Heart right ventricle (tissue), 16 donors: ENCODE measurements around the gene MLXIPL. TPM values are rescaled to one million over a fixed set of nuclear protein-coding genes. Genes with fewer than 3 reads are reported as not detected.

Source experiments
- ATAC-seq, 8 donors: fragments of 200-7000 bp; cut with Tn5 transposase; one replicate each; pipeline ENCODE4 v1.9.1; 2020; ENCODE audit warnings: mild to moderate bottlenecking in 8 of 8, moderate library complexity in 8 of 8, moderate number of reproducible peaks in 1 of 8
- DNase-seq, 2 donors: peaks; one replicate each; pipeline ENCODE4 v3.0.0-alpha.2; 2020
- H3K27ac ChIP-seq, 10 donors: fragments of 200-600 bp; sonication (generic) in 2 of 10; one replicate each; pipeline versions ENCODE4 v1.5.0 to v1.8.0; 2020 to 2022; ENCODE audit warnings: mild to moderate bottlenecking in 3 of 10
- H3K27me3 ChIP-seq, 7 donors: fragments of 200-600 bp; one replicate each; pipeline ENCODE4 v1.8.0; 2021 to 2022; ENCODE audit warnings: mild to moderate bottlenecking in 2 of 7
- H3K36me3 ChIP-seq, 9 donors: fragments of 200-600 bp; sonication (generic) in 1 of 9; one replicate each; pipeline versions ENCODE4 v1.5.0 to v1.8.0; 2020 to 2022; ENCODE audit warnings: mild to moderate bottlenecking in 2 of 9
- H3K4me1 ChIP-seq, 9 donors: fragments of 200-600 bp; sonication (generic) in 1 of 9; one replicate each; pipeline versions ENCODE4 v1.5.0 to v1.8.0; 2020 to 2022; ENCODE audit warnings: mild to moderate bottlenecking in 4 of 9
- H3K4me3 ChIP-seq, 10 donors: fragments of 200-600 bp; sonication (generic) in 2 of 10; one replicate each; pipeline versions ENCODE4 v1.5.0 to v1.8.0; 2020 to 2022; ENCODE audit warnings: mild to moderate bottlenecking in 7 of 10, moderate library complexity in 2 of 10
- H3K9me3 ChIP-seq, 11 donors: fragments of 200-600 bp in 10 of 11; sonication (generic) in 2 of 11; one replicate each; pipeline versions ENCODE4 v1.5.0 to v1.8.0; 2013 to 2022; ENCODE audit warnings: mild to moderate bottlenecking in 2 of 11, control low read depth in 1 of 11, moderate library complexity in 1 of 11
- WGBS, 2 donors: extraction: QIAGEN DNeasy Blood & Tissue Kit; methylation state at CpG; one replicate each; pipeline ENCODE4 v1.1.7; 2013; ENCODE audit warnings: inconsistent platforms in 1 of 2; 5-methylcytosine and 5-hydroxymethylcytosine counted together
- intact Hi-C, 10 donors: fragments of 100-400 bp; cut with DNase I; formaldehyde crosslinking; loops; one replicate each; pipeline versions ENCODE4 v1.11.1 to v1.14.2; 2022
- long read RNA-seq, 3 donors: library from polyadenylated mRNA; unstranded; transcript quantifications; one replicate each; pipeline ENCODE4 v2.0.0, GENCODE V29; 2020 to 2021
- polyA plus RNA-seq, 2 donors: library from polyadenylated mRNA; stranded (reverse); fragments of 200-250 nt; gene quantifications; one replicate each; pipeline ENCODE4 v1.2.3, GENCODE V29; 2013
- total RNA-seq, 10 donors: library from RNA; stranded (reverse); fragmentation: NEBNext Ultra II Directional in 3 of 10; extraction: Animal tissue kit (Norgen Biotek cat#: 25700) in 3 of 10; gene quantifications; one replicate each; pipeline versions ENCODE4 v1.2.1 to v1.2.4, GENCODE V29; 2021 to 2023
- TF ChIP-seq, protein P1 (sequence below), 9 donors: fragments of 200-600 bp; sonication (generic) in 2 of 9; IDR thresholded peaks; one replicate each; pipeline versions ENCODE4 v1.5.0 to v1.8.0; 2021 to 2022; ENCODE audit warnings: antibody characterized with exemption in 9 of 9, mild to moderate bottlenecking in 5 of 9, moderate library complexity in 1 of 9
- donor health status: Arrhythmogenic right ventricular cardiomyopathy.
- donor health status: ischemic (EF 13 %, LVEDD 7.1; RV severe dilation, severe dysfunction).
- donor health status: healthy with polysubstance abuse.
- donor health status: DM: no; HTN: yes; CAD: no.
- donor health status: DM: no; HTN: no; CAD: no.
- donor health status: ischemic (EF 25% LVEDD 6.9; RV normal size, moderate dysfunction).
- donor health status: ischemic (EF 25% LVEDD 5.7; RV mildly dilated, moderate dysfunction).
- donor health status: healthy.
- donor health status: DM: yes; HTN: yes; CAD: no.
- donor health status: Ischemic cardiomyopathy.
- donor health status: ischemic (EF 35%, LVEDD 5.7; RV mildly dilated, moderate dysfunction).
- donor health status: nonischemic (EF 11% LVEDD 7.7; RV severe dilation, severe dysfunction).
- donor health status: DM: yes; HTN: yes; CAD: no.
- donor health status: PGD.
- donor health status: ischemic (EF 29% LVEDD 5.4; RV normal size, mild dysfunction).
- donor health status: nonischemic (EF 23%, LVEDD 6.1; RV moderate dilation, normal function).

Gene MLXIPL
- total RNA-seq (1 to 10 TPM in 5 of 10 donors, under 1 TPM in 3, not detected in 2; 0.28 to 8.5 (median 1.9) TPM), polyA plus RNA-seq (10 to 100 TPM in 1 of 2 donors, 1 to 10 TPM in 1; 2.8 to 22.8 TPM)
- long read RNA-seq, donor 1, partial matches to known transcripts, result 3 of 7 reads
- long read RNA-seq, donor 1, other reads (novel, unspliced or antisense), result 4 of 7 reads
- long read RNA-seq, donor 2, partial matches to known transcripts, result 0 of 1 reads
- long read RNA-seq, donor 2, other reads (novel, unspliced or antisense), result 1 of 1 reads
- long read RNA-seq, donor 3, partial matches to known transcripts, result 5 of 8 reads
- long read RNA-seq, donor 3, other reads (novel, unspliced or antisense), result 3 of 8 reads

GRCh38 chr7:73623798-73624668, at the start of gene MLXIPL:
TSS of gene MLXIPL (minus strand) at chr7:73624522. CDS start at chr7:73624492, 30 bp downstream.
- TF ChIP-seq, protein P1, sequence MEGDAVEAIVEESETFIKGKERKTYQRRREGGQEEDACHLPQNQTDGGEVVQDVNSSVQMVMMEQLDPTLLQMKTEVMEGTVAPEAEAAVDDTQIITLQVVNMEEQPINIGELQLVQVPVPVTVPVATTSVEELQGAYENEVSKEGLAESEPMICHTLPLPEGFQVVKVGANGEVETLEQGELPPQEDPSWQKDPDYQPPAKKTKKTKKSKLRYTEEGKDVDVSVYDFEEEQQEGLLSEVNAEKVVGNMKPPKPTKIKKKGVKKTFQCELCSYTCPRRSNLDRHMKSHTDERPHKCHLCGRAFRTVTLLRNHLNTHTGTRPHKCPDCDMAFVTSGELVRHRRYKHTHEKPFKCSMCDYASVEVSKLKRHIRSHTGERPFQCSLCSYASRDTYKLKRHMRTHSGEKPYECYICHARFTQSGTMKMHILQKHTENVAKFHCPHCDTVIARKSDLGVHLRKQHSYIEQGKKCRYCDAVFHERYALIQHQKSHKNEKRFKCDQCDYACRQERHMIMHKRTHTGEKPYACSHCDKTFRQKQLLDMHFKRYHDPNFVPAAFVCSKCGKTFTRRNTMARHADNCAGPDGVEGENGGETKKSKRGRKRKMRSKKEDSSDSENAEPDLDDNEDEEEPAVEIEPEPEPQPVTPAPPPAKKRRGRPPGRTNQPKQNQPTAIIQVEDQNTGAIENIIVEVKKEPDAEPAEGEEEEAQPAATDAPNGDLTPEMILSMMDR (IDR thresholded peaks at IDR 0.05), result no peak
- no peak within 1 kb of the TSS for H3K27ac ChIP-seq

DNA sequence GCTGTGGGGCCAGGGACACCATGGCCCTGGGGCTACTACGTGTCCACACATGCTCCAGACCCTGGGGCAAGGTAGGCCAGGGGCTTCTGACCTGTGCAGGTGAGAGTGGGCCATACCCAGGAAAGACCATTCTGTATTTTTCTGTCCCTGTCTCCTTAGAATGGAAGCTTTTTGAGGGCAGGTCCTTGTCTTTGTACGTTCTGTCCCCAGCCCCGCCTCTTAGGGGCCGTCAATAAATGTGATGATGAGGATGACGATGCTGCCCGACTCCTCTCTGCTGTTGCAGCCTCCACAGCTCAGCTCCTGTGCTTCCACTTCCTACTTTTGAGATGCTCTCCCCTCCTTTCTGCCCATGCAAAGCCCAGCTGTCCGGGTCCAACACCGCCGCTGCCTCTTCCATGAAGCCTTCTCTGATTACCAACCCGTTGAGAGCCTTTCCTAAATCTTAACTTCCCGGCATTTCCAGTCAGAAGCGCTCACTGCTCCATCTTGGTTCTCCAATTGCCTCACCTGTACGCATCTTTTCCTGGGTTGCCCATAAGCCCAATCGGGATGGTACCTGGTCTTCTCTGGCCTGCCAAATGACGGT, 47.6 kb upstream of the MLXIPL start:
- DNase-seq, result no peak
- Histone ChIP-seq H3K36me3 (no peaks in the 10 kb centered on the region), H3K9me3 (no peaks in the 10 kb centered on the region), H3K27me3 (peaks cover 0 to 29% (median 0%) of the 10 kb centered on the region in 7 donors), H3K27ac (no peak overlapping the region), H3K4me1 (peaks cover 0 to 15% (median 10%) of the 10 kb centered on the region in 9 donors), H3K4me3 (no peak overlapping the region)
- 94 to 95% methylated on average over 15 of the region's 15 CpGs for WGBS, 2 donors
- intact Hi-C loops, result loop anchor here in 1 of 10 donors (5.0 kb wide), 1 partner anchor 40 kb away; no protein-coding TSS in a partner anchor
- no peak for ATAC-seq
- TF ChIP-seq, protein P1 (IDR thresholded peaks at IDR 0.05), result no peak

More at GRCh38 chr7:73623798-73624668, at the start of gene MLXIPL:
- H3K4me1 ChIP-seq, result peaks cover 0 to 22% (median 20%) of the 10 kb centered on the region in 9 donors
- no peaks in the 10 kb centered on the region for H3K36me3 ChIP-seq
- peak; percentile 75 to 94 (median 88) for ATAC-seq
- 1 to 2% methylated on average over 73 to 80 of the region's 80 CpGs for WGBS, 2 donors
- H3K27me3 ChIP-seq, result peaks cover 8 to 85% (median 77%) of the 10 kb centered on the region in 7 donors
- peak within 1 kb of the TSS; percentile 19 to 56 (median 50) for H3K4me3 ChIP-seq
- intact Hi-C loops, result no loop called here
- peak; percentile 57 to 78 for DNase-seq
- no peaks in the 10 kb centered on the region for H3K9me3 ChIP-seq

DNA sequence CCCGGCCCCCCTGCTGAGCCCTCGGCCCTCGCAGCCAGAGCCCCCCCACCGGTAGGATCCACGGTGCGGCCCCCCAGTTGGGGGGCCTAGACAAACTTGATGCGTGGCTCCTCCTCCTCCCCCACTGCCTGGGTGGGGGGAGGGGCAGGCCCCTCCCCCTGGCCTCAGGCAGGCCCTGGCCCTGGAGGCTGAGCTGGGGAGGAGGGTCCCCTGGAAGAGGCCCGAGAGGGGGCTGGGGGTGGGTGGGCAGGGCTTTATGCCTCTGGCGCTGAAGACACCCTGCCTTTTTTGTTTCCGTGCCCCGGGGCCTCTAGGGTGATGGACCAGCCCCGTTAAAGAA, 47.0 kb upstream of the MLXIPL start:
- Histone ChIP-seq H3K27me3 (peaks cover 0 to 33% (median 0%) of the 10 kb centered on the region in 7 donors), H3K4me3 (no peak overlapping the region), H3K4me1 (peaks cover 0 to 15% (median 10%) of the 10 kb centered on the region in 9 donors), H3K27ac (no peak overlapping the region), H3K36me3 (no peaks in the 10 kb centered on the region), H3K9me3 (no peaks in the 10 kb centered on the region)
- no peak for DNase-seq
- TF ChIP-seq, protein P1 (IDR thresholded peaks at IDR 0.05), result no peak
- ATAC-seq, result no peak
- intact Hi-C loops, result loop anchor here in 1 of 10 donors (5.0 kb wide), 1 partner anchor 41 kb away; no protein-coding TSS in a partner anchor
- 50 to 59% methylated on average over 12 of the region's 12 CpGs for WGBS, 2 donors

DNA sequence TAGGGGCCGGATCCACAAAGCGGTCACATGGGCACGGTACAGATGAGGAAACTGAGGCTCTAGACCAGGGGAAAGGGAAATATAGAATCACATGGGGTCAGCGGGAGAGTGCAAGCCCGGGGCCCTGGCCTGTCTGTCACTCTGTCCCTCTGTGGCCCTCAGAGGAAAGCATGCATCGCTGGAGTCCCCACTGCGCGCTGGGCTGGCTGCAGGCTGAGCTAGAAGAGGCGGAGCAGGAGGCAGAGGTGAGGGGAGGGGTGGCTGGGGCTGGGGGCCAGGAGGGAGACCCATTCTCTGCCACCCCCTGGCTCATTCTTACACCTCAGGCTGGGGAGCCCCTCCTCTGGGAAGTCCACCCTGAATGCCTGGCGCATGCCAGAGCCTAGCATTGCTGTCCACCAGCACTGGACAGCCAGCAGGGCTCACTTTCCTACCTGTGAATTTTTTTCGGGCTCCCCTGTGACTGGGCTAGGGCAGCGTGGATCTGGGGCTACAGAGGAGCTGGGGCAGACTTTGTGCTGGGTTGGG, 45.6 kb upstream of the MLXIPL start:
- Histone ChIP-seq H3K27me3 (peaks cover 0 to 45% (median 0%) of the 10 kb centered on the region in 7 donors), H3K4me3 (no peak overlapping the region), H3K27ac (no peak overlapping the region), H3K36me3 (no peaks in the 10 kb centered on the region), H3K9me3 (no peaks in the 10 kb centered on the region), H3K4me1 (peaks cover 0 to 15% (median 10%) of the 10 kb centered on the region in 9 donors)
- no peak for DNase-seq
- 87 to 90% methylated on average over 12 of the region's 12 CpGs for whole genome bisulfite sequencing, 2 donors
- TF ChIP-seq, protein P1 (IDR thresholded peaks at IDR 0.05), result no peak
- no peak for ATAC-seq
- intact Hi-C loops, result loop anchor here in 6 of 10 donors (5.0 to 10.0 kb wide), 4 partner anchors 42 to 65 kb away; no protein-coding TSS in a partner anchor
